MM.1S (cell line): Measurements from ENCODE around the gene MYBPC3.

Source experiments
- DNase-seq: peaks from one replicate; pipeline ENCODE4 v3.0.0-alpha.2; 2015
- H2AFZ ChIP-seq: fragments of 300-600 bp; sonication (generic); 2 replicates; pipeline ENCODE4 v1.6.0; 2016; ENCODE audit warnings: antibody characterized with exemption, low read length
- H3F3A ChIP-seq: fragments of 300-600 bp; sonication (generic); 2 replicates; pipeline ENCODE4 v1.6.1; 2016; ENCODE audit warnings: mild to moderate bottlenecking, antibody characterized with exemption, low read length, moderate library complexity, mixed read lengths; ENCODE audit not compliant: insufficient read depth
- H3K27ac ChIP-seq: fragments of 300-600 bp; sonication (generic); 2 replicates; pipeline ENCODE4 v1.5.1; 2016; ENCODE audit warnings: mild to moderate bottlenecking, low read length
- H3K27me3 ChIP-seq: fragments of 300-600 bp; sonication (generic); replicated peaks from 2 replicates; pipeline ENCODE4 v1.6.0; 2016; ENCODE audit warnings: low read length; ENCODE audit not compliant: insufficient read depth
- H3K36me3 ChIP-seq: fragments of 300-600 bp; sonication (generic); replicated peaks from 2 replicates; pipeline ENCODE4 v1.6.1; 2016; ENCODE audit warnings: mild to moderate bottlenecking, low read length, mixed read lengths; ENCODE audit not compliant: insufficient read depth
- H3K4me1 ChIP-seq: fragments of 300-600 bp; sonication (generic); 2 replicates; pipeline ENCODE4 v1.6.1; 2016; ENCODE audit warnings: low read length, mixed read lengths
- H3K4me2 ChIP-seq: fragments of 300-600 bp; sonication (generic); 2 replicates; pipeline ENCODE4 v1.6.0; 2016; ENCODE audit warnings: low read depth, low read length
- H3K4me3 ChIP-seq: fragments of 300-600 bp; sonication (generic); 2 replicates; pipeline ENCODE4 v1.5.1; 2016; ENCODE audit warnings: low read length, mixed read lengths
- H3K79me2 ChIP-seq: fragments of 300-600 bp; sonication (generic); 2 replicates; pipeline ENCODE4 v1.6.1; 2016; ENCODE audit warnings: mixed run types, low read length, mixed read lengths
- H3K9ac ChIP-seq: fragments of 300-600 bp; sonication (generic); 2 replicates; pipeline ENCODE4 v1.6.1; 2016; ENCODE audit warnings: low read length, mixed read lengths
- H3K9me2 ChIP-seq: fragments of 300-600 bp; sonication (generic); replicated peaks from 2 replicates; pipeline ENCODE4 v1.6.1; 2016; ENCODE audit warnings: mild to moderate bottlenecking, low read length, mixed read lengths; ENCODE audit not compliant: insufficient read depth
- H3K9me3 ChIP-seq: fragments of 300-600 bp; sonication (generic); replicated peaks from 2 replicates; pipeline ENCODE4 v1.6.1; 2016; ENCODE audit warnings: mild to moderate bottlenecking, low read length, mixed read lengths; ENCODE audit not compliant: insufficient read depth
- H4K20me1 ChIP-seq: fragments of 300-600 bp; sonication (generic); 2 replicates; pipeline ENCODE4 v1.6.1; 2016; ENCODE audit warnings: mild to moderate bottlenecking, low read length, moderate library complexity, mixed read lengths; ENCODE audit not compliant: insufficient read depth
- EZH2 ChIP-seq: fragments of 300-600 bp; sonication (generic); optimal IDR thresholded peaks from 2 replicates; pipeline ENCODE3; 2017; ENCODE audit warnings: low read depth, mild to moderate bottlenecking, antibody characterized with exemption, low read length, mixed read lengths
- EZH2phosphoT487 ChIP-seq: fragments of 300-600 bp; sonication (generic); IDR thresholded peaks from 2 replicates; pipeline ENCODE4 v1.6.1; 2018; ENCODE audit warnings: antibody characterized with exemption, low read length
- TF ChIP-seq, protein P1 (sequence below): fragments of 300-600 bp; sonication (generic); IDR thresholded peaks from 2 replicates; pipeline ENCODE4 v1.5.1; 2016; ENCODE audit warnings: antibody characterized with exemption, low read length, mixed read lengths

Gene MYBPC3

DNA sequence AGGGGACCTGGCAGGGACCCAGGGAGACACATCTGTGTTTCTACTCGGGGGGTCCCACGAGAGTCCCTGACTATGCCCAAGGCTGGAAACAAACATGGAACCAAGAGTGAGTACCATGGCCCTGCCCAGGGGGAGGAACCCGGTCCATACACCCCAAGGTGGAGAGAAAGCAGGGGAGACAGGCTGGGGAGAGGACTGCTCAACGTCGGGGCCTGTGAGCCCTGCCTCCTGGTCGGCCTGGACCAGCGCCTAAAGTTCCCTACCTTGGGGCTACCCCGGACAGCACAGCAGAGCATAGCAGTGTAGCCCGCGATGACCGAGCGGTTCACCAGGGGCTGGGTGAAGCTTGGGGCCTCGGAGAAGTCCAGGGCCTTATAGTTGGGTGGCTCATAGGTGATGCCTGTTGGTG, 20.2 kb downstream of the MYBPC3 start:
- Histone ChIP-seq H3K9me2 (no peaks in the 10 kb centered on the region), H3K27me3 (no peaks in the 10 kb centered on the region), H3K27ac (no peak overlapping the region), H3F3A (no peaks in the 10 kb centered on the region), H3K9ac (no peak overlapping the region), H2AFZ (no peak overlapping the region), H3K4me3 (no peak overlapping the region), H4K20me1 (no peaks in the 10 kb centered on the region), H3K79me2 (no peaks in the 10 kb centered on the region), H3K4me2 (no peak overlapping the region), H3K36me3 (no peaks in the 10 kb centered on the region), H3K4me1 (no peaks in the 10 kb centered on the region), H3K9me3 (no peaks in the 10 kb centered on the region)
- TF ChIP-seq EZH2phosphoT487 (no peak), EZH2 (no peak)
- TF ChIP-seq, protein P1, sequence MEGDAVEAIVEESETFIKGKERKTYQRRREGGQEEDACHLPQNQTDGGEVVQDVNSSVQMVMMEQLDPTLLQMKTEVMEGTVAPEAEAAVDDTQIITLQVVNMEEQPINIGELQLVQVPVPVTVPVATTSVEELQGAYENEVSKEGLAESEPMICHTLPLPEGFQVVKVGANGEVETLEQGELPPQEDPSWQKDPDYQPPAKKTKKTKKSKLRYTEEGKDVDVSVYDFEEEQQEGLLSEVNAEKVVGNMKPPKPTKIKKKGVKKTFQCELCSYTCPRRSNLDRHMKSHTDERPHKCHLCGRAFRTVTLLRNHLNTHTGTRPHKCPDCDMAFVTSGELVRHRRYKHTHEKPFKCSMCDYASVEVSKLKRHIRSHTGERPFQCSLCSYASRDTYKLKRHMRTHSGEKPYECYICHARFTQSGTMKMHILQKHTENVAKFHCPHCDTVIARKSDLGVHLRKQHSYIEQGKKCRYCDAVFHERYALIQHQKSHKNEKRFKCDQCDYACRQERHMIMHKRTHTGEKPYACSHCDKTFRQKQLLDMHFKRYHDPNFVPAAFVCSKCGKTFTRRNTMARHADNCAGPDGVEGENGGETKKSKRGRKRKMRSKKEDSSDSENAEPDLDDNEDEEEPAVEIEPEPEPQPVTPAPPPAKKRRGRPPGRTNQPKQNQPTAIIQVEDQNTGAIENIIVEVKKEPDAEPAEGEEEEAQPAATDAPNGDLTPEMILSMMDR = no peak
- no peak for DNase-seq

DNA sequence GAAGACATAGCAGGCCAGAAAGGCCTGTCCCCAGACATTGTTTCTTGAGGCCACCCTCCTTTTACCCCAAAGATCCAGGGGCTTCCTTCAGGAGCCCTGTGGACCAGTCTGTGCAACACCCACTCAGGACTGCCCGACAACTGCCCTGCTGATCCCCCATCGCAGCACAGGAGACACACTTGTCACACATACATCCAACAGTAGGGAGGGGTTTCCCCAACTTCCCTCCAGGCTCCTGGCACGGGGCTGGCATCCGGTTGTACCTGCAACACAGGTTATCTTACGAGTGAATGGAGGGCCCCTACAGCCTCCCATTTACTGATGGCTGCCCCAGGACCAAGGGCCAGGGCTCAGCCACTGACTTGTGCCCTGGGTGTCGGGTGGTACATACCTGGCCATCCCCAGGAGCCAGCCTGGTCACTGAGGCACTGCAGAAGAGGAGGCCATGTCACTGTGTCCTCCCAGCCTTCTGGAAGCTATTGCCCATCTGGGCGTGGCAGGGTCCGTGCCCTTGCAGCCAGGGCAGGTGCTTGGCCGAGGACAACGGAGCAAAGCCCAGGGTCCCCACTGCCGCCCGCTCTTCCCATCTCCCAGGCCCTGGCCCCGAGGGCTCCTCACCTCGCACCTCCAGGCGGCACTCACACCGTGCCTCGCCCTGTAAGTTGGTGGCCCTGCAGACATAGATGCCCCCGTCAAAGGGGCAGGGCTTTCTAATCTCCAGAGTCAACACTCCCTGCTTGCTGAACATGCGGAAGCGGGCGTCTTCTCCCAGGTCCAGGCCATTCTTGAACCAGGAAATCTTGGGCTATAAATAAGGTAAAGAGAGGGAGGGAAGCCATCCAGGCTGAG, 20.8 kb downstream of the MYBPC3 start:
- Histone ChIP-seq H3K27ac (no peak overlapping the region), H4K20me1 (no peaks in the 10 kb centered on the region), H3K79me2 (no peaks in the 10 kb centered on the region), H3F3A (no peaks in the 10 kb centered on the region), H3K9me2 (no peaks in the 10 kb centered on the region), H3K4me3 (no peak overlapping the region), H3K4me2 (no peak overlapping the region), H3K9ac (no peak overlapping the region), H3K4me1 (no peaks in the 10 kb centered on the region), H3K9me3 (no peaks in the 10 kb centered on the region), H3K36me3 (no peaks in the 10 kb centered on the region), H2AFZ (no peak overlapping the region), H3K27me3 (no peaks in the 10 kb centered on the region)
- TF ChIP-seq EZH2phosphoT487 (no peak), EZH2 (no peak)
- TF ChIP-seq, protein P1 = no peak
- DNase-seq = no peak

DNA sequence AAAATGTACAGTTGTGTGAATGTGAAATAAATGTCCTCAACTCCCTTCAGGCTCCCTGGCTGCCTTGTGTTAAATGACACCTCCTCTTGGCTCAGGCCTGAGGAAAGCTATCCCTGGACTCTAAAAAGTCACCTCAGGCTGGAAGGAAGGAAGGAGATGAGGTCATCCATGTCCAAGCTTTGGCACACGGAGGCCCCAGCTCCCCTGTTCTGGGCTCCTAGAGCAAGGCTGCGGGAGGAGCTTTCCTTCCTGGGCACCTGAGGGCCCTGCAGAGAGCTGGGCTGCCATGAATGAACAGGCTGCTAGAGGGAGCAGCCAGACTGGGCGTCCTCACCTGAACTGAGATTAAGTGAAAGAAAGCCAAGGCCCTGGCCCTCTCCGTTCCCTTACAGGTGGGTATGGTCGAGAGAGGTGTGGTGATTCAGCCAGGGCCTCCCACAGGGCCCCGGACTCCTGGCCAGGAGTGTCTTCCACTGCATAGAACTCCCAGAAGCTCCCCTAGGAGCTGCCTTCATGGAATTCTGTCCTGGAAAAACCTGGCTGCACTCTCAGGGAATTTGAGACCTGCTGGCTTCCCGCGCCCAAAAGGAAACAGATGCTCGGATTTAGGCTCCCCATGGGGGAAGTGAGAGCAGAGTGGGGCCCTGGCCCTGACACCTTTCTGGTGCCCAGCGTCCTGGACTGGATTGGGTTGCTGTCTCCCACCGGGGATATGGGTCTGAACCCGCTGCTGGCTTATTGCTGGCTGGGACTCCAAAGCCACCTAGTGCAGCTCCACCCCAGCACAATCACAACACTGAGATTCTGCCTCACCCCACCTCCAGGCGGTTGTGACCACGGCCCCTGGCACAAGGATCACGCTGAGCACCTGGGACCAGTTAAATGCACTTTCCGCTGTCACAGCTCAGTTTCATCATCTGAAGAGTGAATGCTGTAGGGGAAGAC, 22.2 kb downstream of the MYBPC3 start:
- no peak for DNase-seq
- Histone ChIP-seq H3K27me3 (no peaks in the 10 kb centered on the region), H3K27ac (no peak overlapping the region), H2AFZ (no peak overlapping the region), H3F3A (no peaks in the 10 kb centered on the region), H3K4me2 (no peak overlapping the region), H3K36me3 (no peaks in the 10 kb centered on the region), H3K9me2 (no peaks in the 10 kb centered on the region), H3K4me1 (no peaks in the 10 kb centered on the region), H3K9me3 (no peaks in the 10 kb centered on the region), H4K20me1 (no peaks in the 10 kb centered on the region), H3K9ac (no peak overlapping the region), H3K79me2 (no peaks in the 10 kb centered on the region), H3K4me3 (no peak overlapping the region)
- TF ChIP-seq, protein P1 = no peak
- no peak for TF ChIP-seq EZH2
- no peak for TF ChIP-seq EZH2phosphoT487
